Measurements from ENCODE around the gene SMOC1. TPM values are rescaled to one million over a fixed set of nuclear protein-coding genes. Genes with fewer than 3 reads are reported as not detected.

SMOC1 gene
- total and polyA plus RNA-seq, 2 of the 8 experiments (the other 6 are each of a cell fraction or from before 2014, with no cell fraction given) = 1.6 to 2.4 TPM

GRCh38 chr14:70048313-70048654 lies 169.1 kb downstream of the SMOC1 start:
- H3K9me3 ChIP-seq (ENCODE audit: insufficient read depth in 2 of 2, low read depth in 1 of 2, low read length in 1 of 2) = no peaks in the 10 kb centered on the region
- no peak overlapping the region for H3K4ac ChIP-seq (replicated peaks; ENCODE audit: insufficient read length, low read depth, low read length)
- CTCF ChIA-PET (ENCODE audit: partially characterized antibody) = interaction anchor here (1.1 to 8.1 kb wide), 7 partner anchors 20 to 300 kb away, joined by 3 to 80 read pairs (median 4); no protein-coding TSS in a partner anchor
- no peak overlapping the region for H2AK5ac ChIP-seq (ENCODE audit: low read depth, low read length)
- no peak overlapping the region for H3K14ac ChIP-seq (ENCODE audit: insufficient read length)
- H3K23me2 ChIP-seq (ENCODE audit: low read depth, low read length) = no peaks in the 10 kb centered on the region
- no peak overlapping the region for H2BK12ac ChIP-seq (ENCODE audit: low read depth, low read length)
- H2BK120ac ChIP-seq (replicated peaks; ENCODE audit: low read depth, low read length) = no peak overlapping the region
- H3K4me1 ChIP-seq (replicated peaks in 1 of 4; ENCODE audit: control insufficient read depth in 3 of 4, insufficient read depth in 4 of 4, low read length in 3 of 4) = no peaks in the 10 kb centered on the region; a peak in 2 of 7 replicates
- no peak overlapping the region for H3K23ac ChIP-seq (ENCODE audit: insufficient read length)
- DNase-seq (ENCODE audit: low read depth in 1 of 2, low spot score in 2 of 2) (no peak), FAIRE-seq (no peak)
- no peak overlapping the region for H3K56ac ChIP-seq (replicated peaks; ENCODE audit: insufficient read length, low read depth, low read length)
- no peaks in the 10 kb centered on the region for H4K20me1 ChIP-seq (replicated peaks in 1 of 2; ENCODE audit: control insufficient read depth in 1 of 2, insufficient read depth in 2 of 2, low read length in 2 of 2)
- peaks cover 0 to 2% (median under 1%) of the 10 kb centered on the region in 4 experiments; a peak in 2 of 7 replicates for H3K27me3 ChIP-seq (replicated peaks in 1 of 4; ENCODE audit: control insufficient read depth in 3 of 4, extremely low read depth in 1 of 4, insufficient read depth in 3 of 4, low read length in 3 of 4)
- no peak overlapping the region for H4K91ac ChIP-seq (replicated peaks; ENCODE audit: insufficient read length, low read length)
- no peak for TF ChIP-seq HDAC6 (IDR thresholded peaks at IDR 0.05; ENCODE audit: low read depth, low read length)
- TF ChIP-seq ATF2 (IDR thresholded peaks at IDR 0.05; ENCODE audit: low read length) = no peak
- no peak for TF ChIP-seq POLR2A (IDR thresholded peaks at IDR 0.05; ENCODE audit: control extremely low read depth in 1 of 2, low read depth in 2 of 2, low read length in 2 of 2)
- TF ChIP-seq CEBPB (IDR thresholded peaks at IDR 0.05; ENCODE audit: low read depth, low read length) = no peak
- TF ChIP-seq HDAC2 (IDR thresholded peaks at IDR 0.05; ENCODE audit: borderline replicate concordance in 1 of 2, low read depth in 2 of 2, low read length in 2 of 2) = no peak
- TF ChIP-seq MAFK (IDR thresholded peaks at IDR 0.05; ENCODE audit: low read depth, low read length) = no peak
- TF ChIP-seq CBX8 (IDR thresholded peaks at IDR 0.05; ENCODE audit: borderline replicate concordance, low read depth, low read length) = no peak
- no peak for TF ChIP-seq TEAD4 (IDR thresholded peaks at IDR 0.05; ENCODE audit: low read depth, low read length)
- TF ChIP-seq TAF1 (IDR thresholded peaks at IDR 0.05; ENCODE audit: low read depth, low read length) = no peak
- TF ChIP-seq SP2 (IDR thresholded peaks at IDR 0.05; ENCODE audit: low read length) = no peak
- TF ChIP-seq NRF1 (IDR thresholded peaks at IDR 0.05; ENCODE audit: low read depth, low read length) = no peak
- no peak for TF ChIP-seq FOSL1 (IDR thresholded peaks at IDR 0.05; ENCODE audit: insufficient read depth, low read depth, low read length)
- no peak for TF ChIP-seq RAD21 (IDR thresholded peaks at IDR 0.05 in 1 of 2, conservative IDR thresholded peaks at IDR 0.05 in 1 of 2; ENCODE audit: low read depth in 2 of 2, low read length in 2 of 2)
- no peak overlapping the region for H4K8ac ChIP-seq (ENCODE audit: extremely low read depth, insufficient read depth, low read length)
- no peak overlapping the region for H3K9ac ChIP-seq (replicated peaks in 1 of 4; ENCODE audit: extremely low read depth in 1 of 4, low read depth in 3 of 4, low read length in 3 of 4)
- H2BK15ac ChIP-seq (ENCODE audit: low read length) = no peak overlapping the region
- no peaks in the 10 kb centered on the region for H3K36me3 ChIP-seq (ENCODE audit: control insufficient read depth in 2 of 4, insufficient read depth in 4 of 4, low read length in 3 of 4)
- no peak overlapping the region for H3K4me3 ChIP-seq (ENCODE audit: extremely low read depth in 1 of 4, insufficient read depth in 2 of 4, low read depth in 3 of 4, low read length in 4 of 4)
- H3K79me2 ChIP-seq (ENCODE audit: control insufficient read depth in 1 of 2, insufficient read depth in 2 of 2, low read length in 2 of 2) = no peaks in the 10 kb centered on the region
- no peak overlapping the region for H3K18ac ChIP-seq (ENCODE audit: extremely low read depth, low read length)
- no peak overlapping the region for H2BK5ac ChIP-seq (ENCODE audit: low read depth, low read length)
- H3K79me1 ChIP-seq (ENCODE audit: low read depth, low read length) = no peaks in the 10 kb centered on the region
- H4K5ac ChIP-seq (ENCODE audit: insufficient read length, low read depth, low read length) = no peak overlapping the region
- H3K4me2 ChIP-seq (ENCODE audit: insufficient read depth in 1 of 2, low read depth in 2 of 2, low read length in 2 of 2) = no peak overlapping the region
- no peak overlapping the region for H3K27ac ChIP-seq (ENCODE audit: low read depth, low read length)
- 83% methylated on average over 1 of the region's 1 CpG; no CpG with 5 or more reads in 1 of the 2 experiments for WGBS, 2 experiments (ENCODE audit: extremely low coverage in 1 of 2, insufficient coverage in 1 of 2, insufficient read length in 1 of 2, insufficient replicate concordance in 2 of 2, low coverage in 1 of 2, low lambda C conversion rate in 2 of 2, missing lambda C conversion rate in 1 of 2)
- no peak overlapping the region for H2AFZ ChIP-seq (ENCODE audit: low read length)
- no peak overlapping the region for H2BK20ac ChIP-seq (ENCODE audit: low read length)
- POLR2A ChIA-PET (ENCODE audit: partially characterized antibody) = no interaction called here

Measured in H1 (cell line).